OCI-LY3 (cell line): ENCODE data around the gene DPH3.

Experiments used
- CTCF ChIP-seq: fragments of 200-600, 300-600 bp; sonication (generic); IDR thresholded peaks from 2 replicates; pipeline ENCODE4 v1.5.1; 2014; ENCODE audit warnings: antibody characterized with exemption, low read length, low read depth
- EZH2phosphoT487 ChIP-seq: fragments of 200-600 bp; shearing (Covaris generic); IDR thresholded peaks from 2 replicates; pipeline ENCODE4 v1.6.1; 2018; ENCODE audit warnings: antibody characterized with exemption, mixed run types, low read depth

- TF ChIP-seq CTCF (no peak), EZH2phosphoT487 (no peak)
Observed at GRCh38 chr3:16304061-16305010, 39.6 kb upstream of the DPH3 start.
